Smooth muscle cell (in vitro differentiated cells): ENCODE measurements around the gene STIM2. TPM values are rescaled to one million over a fixed set of nuclear protein-coding genes. Genes with fewer than 3 reads are reported as not detected.

Experiments used
- DNase-seq: peaks from one replicate; lab custom pipeline; 2025; ENCODE audit not compliant: unreplicated experiment; lab: John Stamatoyannopoulos, UW
- H2AFZ ChIP-seq: fragments of 200-600 bp; sonication (generic); 2 replicates; pipeline ENCODE4 v1.6.0; 2016; ENCODE audit warnings: antibody characterized with exemption, low read depth, mild to moderate bottlenecking
- H3F3A ChIP-seq: fragments of 200-600 bp; sonication (generic); 2 replicates; pipeline ENCODE4 v1.6.0; 2017; ENCODE audit warnings: antibody characterized with exemption, low read depth
- H3K27ac ChIP-seq: fragments of 200-600 bp; sonication (generic); 2 replicates; pipeline ENCODE4 v1.5.1; 2016; ENCODE audit warnings: low read depth, mild to moderate bottlenecking
- H3K27me3 ChIP-seq: fragments of 200-600 bp; sonication (generic); 2 replicates; pipeline ENCODE4 v1.6.1; 2016; ENCODE audit warnings: low read depth, mild to moderate bottlenecking
- H3K36me3 ChIP-seq: fragments of 200-600 bp; sonication (generic); 2 replicates; pipeline ENCODE4 v1.5.1; 2016; ENCODE audit warnings: low read depth
- H3K4me1 ChIP-seq: fragments of 200-600 bp; sonication (generic); 2 replicates; pipeline ENCODE4 v1.5.1; 2016; ENCODE audit warnings: low read depth
- H3K4me2 ChIP-seq: fragments of 200-600 bp; sonication (generic); 2 replicates; pipeline ENCODE4 v1.6.0; 2016; ENCODE audit warnings: mild to moderate bottlenecking
- H3K4me3 ChIP-seq: fragments of 200-600 bp; sonication (generic); 2 replicates; pipeline ENCODE4 v1.5.1; 2016; ENCODE audit warnings: mild to moderate bottlenecking
- H3K79me2 ChIP-seq: fragments of 200-600 bp; sonication (generic); 2 replicates; pipeline ENCODE4 v1.6.0; 2016; ENCODE audit warnings: low read depth, mild to moderate bottlenecking
- H3K9ac ChIP-seq: fragments of 200-600 bp; sonication (generic); 2 replicates; pipeline ENCODE4 v1.6.0; 2016; ENCODE audit warnings: low read depth
- H3K9me3 ChIP-seq: fragments of 200-600 bp; sonication (generic); replicated peaks from 2 replicates; pipeline ENCODE4 v1.5.1; 2016; ENCODE audit warnings: low read depth
- H4K20me1 ChIP-seq: fragments of 200-600 bp; sonication (generic); 2 replicates; pipeline ENCODE4 v1.6.0; 2016; ENCODE audit warnings: low read depth
- WGBS: methylation state at CpG from one replicate; pipeline ENCODE4 v1.1.7; 2016; ENCODE audit warnings: low lambda C conversion rate; 5-methylcytosine and 5-hydroxymethylcytosine counted together
- polyA plus RNA-seq: library from polyadenylated mRNA; unstranded; fragments of >200 nt; fragmentation: Nextera tagmentation; extraction: Ambion mirVana; gene quantifications from 2 replicates; pipeline ENCODE4 v1.2.1, GENCODE V29; 2016
- total RNA-seq: library from RNA; depleted of rRNA; stranded (reverse); fragments of >200 nt; gene quantifications from 2 replicates; pipeline ENCODE4 v1.2.3, GENCODE V29; 2014
- TF ChIP-seq, protein P1 (sequence below): fragments of 200-600 bp; sonication (generic); IDR thresholded peaks from 2 replicates; pipeline ENCODE4 v1.5.1; 2017; ENCODE audit warnings: borderline replicate concordance, mild to moderate bottlenecking, antibody characterized with exemption; ENCODE audit not compliant: insufficient read depth, poor library complexity, severe bottlenecking

The STIM2 gene
- total and polyA plus RNA-seq, 2 experiments from 2014 or later, result 31.0 to 69.0 TPM

DNA sequence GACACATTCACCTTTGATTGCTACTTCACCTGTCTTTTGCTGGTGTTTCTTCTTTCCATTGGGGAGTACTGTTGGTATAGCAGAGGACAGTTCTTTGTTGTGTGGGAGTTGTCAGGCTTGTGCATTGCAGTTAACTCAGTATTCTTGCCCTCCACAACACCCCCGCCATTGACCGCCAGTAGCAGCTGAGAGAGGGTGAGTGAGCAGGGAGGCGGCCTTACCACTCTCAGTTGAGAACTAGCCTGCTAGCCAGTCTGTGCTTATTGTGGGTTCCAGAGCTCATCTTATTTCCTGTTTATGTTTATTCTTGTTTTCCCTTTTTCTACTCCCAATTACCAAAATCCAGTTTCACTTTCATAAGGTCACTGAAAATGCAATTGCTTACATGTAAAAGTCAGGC lies 52.2 kb downstream of the STIM2 start:
- peaks cover 4% of the 10 kb centered on the region for H3K4me1 ChIP-seq
- no peak overlapping the region for H2AFZ ChIP-seq
- peaks cover 96% of the 10 kb centered on the region for H4K20me1 ChIP-seq
- no peak for DNase-seq
- H3K4me3 ChIP-seq, result no peak overlapping the region
- no peaks in the 10 kb centered on the region for H3F3A ChIP-seq
- 83% methylated on average over 3 of the region's 3 CpGs for WGBS
- no peaks in the 10 kb centered on the region for H3K9me3 ChIP-seq
- TF ChIP-seq, protein P1, sequence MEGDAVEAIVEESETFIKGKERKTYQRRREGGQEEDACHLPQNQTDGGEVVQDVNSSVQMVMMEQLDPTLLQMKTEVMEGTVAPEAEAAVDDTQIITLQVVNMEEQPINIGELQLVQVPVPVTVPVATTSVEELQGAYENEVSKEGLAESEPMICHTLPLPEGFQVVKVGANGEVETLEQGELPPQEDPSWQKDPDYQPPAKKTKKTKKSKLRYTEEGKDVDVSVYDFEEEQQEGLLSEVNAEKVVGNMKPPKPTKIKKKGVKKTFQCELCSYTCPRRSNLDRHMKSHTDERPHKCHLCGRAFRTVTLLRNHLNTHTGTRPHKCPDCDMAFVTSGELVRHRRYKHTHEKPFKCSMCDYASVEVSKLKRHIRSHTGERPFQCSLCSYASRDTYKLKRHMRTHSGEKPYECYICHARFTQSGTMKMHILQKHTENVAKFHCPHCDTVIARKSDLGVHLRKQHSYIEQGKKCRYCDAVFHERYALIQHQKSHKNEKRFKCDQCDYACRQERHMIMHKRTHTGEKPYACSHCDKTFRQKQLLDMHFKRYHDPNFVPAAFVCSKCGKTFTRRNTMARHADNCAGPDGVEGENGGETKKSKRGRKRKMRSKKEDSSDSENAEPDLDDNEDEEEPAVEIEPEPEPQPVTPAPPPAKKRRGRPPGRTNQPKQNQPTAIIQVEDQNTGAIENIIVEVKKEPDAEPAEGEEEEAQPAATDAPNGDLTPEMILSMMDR, result no peak
- H3K79me2 ChIP-seq, result peaks cover 100% of the 10 kb centered on the region
- H3K9ac ChIP-seq, result no peak overlapping the region
- no peak overlapping the region for H3K4me2 ChIP-seq
- no peaks in the 10 kb centered on the region for H3K27me3 ChIP-seq
- H3K27ac ChIP-seq, result no peak overlapping the region
- H3K36me3 ChIP-seq, result no peaks in the 10 kb centered on the region

DNA sequence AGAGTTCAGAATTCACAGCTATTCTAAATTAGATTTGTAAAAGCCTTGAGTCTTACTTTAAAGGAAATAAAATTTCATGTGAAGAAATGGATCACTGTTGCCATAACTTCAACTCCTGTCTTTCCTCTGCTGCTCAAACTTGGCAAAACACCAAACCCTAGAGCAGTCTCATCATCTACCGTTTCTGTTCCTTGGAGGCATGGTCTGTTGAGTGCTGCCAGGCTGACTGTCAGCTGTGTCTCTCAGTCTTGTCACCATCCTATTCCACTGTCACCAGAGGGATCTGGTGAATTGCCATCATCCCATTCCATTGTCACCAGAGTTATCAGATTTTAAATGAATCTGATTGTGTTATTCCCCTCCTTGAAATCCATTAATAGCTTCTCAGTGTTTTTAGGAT lies 55.6 kb downstream of the STIM2 start:
- Histone ChIP-seq H2AFZ (no peak overlapping the region), H4K20me1 (peaks cover 73% of the 10 kb centered on the region), H3K9me3 (no peaks in the 10 kb centered on the region), H3K79me2 (peaks cover 78% of the 10 kb centered on the region), H3F3A (no peaks in the 10 kb centered on the region), H3K4me2 (no peak overlapping the region), H3K27me3 (no peaks in the 10 kb centered on the region), H3K4me1 (peaks cover 4% of the 10 kb centered on the region), H3K4me3 (no peak overlapping the region), H3K27ac (no peak overlapping the region), H3K9ac (no peak overlapping the region), H3K36me3 (peaks cover 17% of the 10 kb centered on the region)
- TF ChIP-seq, protein P1, result no peak
- DNase-seq, result no peak
- 14% methylated on average over 1 of the region's 1 CpG for WGBS

DNA sequence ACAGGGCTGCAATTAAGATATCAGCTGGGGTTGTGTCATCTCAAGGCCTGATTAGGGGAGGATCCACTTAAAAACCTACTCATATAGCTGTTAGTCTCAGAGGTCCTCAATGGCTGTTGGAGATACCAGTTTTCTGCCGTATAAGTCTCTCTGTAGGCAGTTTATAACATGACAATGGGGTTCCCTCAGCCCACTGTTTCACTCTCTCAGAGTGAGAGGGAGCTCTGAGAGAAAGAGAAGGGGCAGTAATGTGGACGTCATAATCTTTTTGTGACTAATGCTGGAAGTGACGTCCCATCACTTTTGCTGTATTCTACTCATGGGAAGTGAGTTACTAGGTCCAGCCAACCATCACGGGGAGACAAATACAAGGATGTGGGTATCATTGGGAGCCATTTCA lies 70.3 kb downstream of the STIM2 start:
- peaks cover 3% of the 10 kb centered on the region for H3K36me3 ChIP-seq
- peaks cover 2% of the 10 kb centered on the region for H3F3A ChIP-seq
- H3K27ac ChIP-seq, result peak overlapping the region; percentile 42
- peaks cover 23% of the 10 kb centered on the region for H3K4me1 ChIP-seq
- H3K4me2 ChIP-seq, result no peak overlapping the region
- H3K79me2 ChIP-seq, result peaks cover 42% of the 10 kb centered on the region
- no peaks in the 10 kb centered on the region for H3K9me3 ChIP-seq
- peaks cover 36% of the 10 kb centered on the region for H4K20me1 ChIP-seq
- H3K4me3 ChIP-seq, result no peak overlapping the region
- TF ChIP-seq, protein P1, result no peak
- H2AFZ ChIP-seq, result no peak overlapping the region
- WGBS, result 43% methylated on average over 4 of the region's 4 CpGs
- no peaks in the 10 kb centered on the region for H3K27me3 ChIP-seq
- DNase-seq, result no peak
- no peak overlapping the region for H3K9ac ChIP-seq

DNA sequence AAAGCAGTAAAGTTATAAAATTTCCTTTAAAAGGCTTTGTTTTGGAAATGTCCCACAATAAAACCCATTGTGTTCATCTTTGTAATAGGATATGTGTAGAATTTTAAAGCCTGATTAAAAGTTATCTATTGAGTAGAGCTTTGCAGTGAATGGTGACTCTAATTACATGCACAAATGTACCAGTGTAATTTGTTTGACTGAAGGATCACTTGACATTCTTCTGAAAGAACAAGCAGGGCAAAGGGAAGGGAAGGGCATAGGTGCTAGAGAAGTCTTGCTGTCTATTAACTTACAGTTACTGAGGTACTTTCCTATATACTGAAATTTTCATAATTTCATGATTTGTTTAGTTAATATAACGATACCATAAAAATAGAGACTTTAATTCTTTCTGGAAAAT lies 70.8 kb downstream of the STIM2 start:
- TF ChIP-seq, protein P1, result no peak
- 85% methylated on average over 1 of the region's 1 CpG for WGBS
- H3K4me1 ChIP-seq, result peaks cover 28% of the 10 kb centered on the region

More for the DNA sequence above, 70.8 kb downstream of the STIM2 start:
- Histone ChIP-seq H4K20me1 (peaks cover 41% of the 10 kb centered on the region), H3F3A (peaks cover 7% of the 10 kb centered on the region), H2AFZ (no peak overlapping the region), H3K4me2 (peak overlapping the region; percentile 14), H3K4me3 (no peak overlapping the region), H3K79me2 (peaks cover 42% of the 10 kb centered on the region), H3K9ac (no peak overlapping the region), H3K9me3 (no peaks in the 10 kb centered on the region), H3K36me3 (peaks cover 3% of the 10 kb centered on the region), H3K27me3 (no peaks in the 10 kb centered on the region), H3K27ac (peak overlapping the region; percentile 42)
- DNase-seq, result no peak
